ENCODE measurements around the gene SEC16A. TPM values are rescaled to one million over a fixed set of nuclear protein-coding genes. Genes with fewer than 3 reads are reported as not detected.

Gene SEC16A
- total RNA-seq, 1 experiment from 2014 or later = 85.8 TPM

- TF ChIP-seq CTCF (IDR thresholded peaks at IDR 0.05; ENCODE audit: unreplicated experiment) = no peak
- no peak for DNase-seq (ENCODE audit: unreplicated experiment)
- no TSS peak for BruUV-seq (replicated peaks)
- H3K36me3 Mint-ChIP-seq (ENCODE audit: insufficient read depth, unreplicated experiment) = peaks cover 69% of the 10 kb centered on the region
- CTCF ChIA-PET = no interaction called here
- H3K27ac Mint-ChIP-seq (ENCODE audit: low read depth, unreplicated experiment) = no peak overlapping the region
- H3K4me1 Mint-ChIP-seq (ENCODE audit: insufficient read depth, unreplicated experiment) = no peaks in the 10 kb centered on the region
- POLR2A ChIA-PET = no interaction called here
- intact Hi-C loops (cut with micrococcal nuclease) = no loop called here
- H3K9me3 Mint-ChIP-seq (ENCODE audit: unreplicated experiment) = no peaks in the 10 kb centered on the region
- no peaks in the 10 kb centered on the region for H3K27me3 Mint-ChIP-seq (ENCODE audit: insufficient read depth, unreplicated experiment)
- no peak overlapping the region for H3K4me3 Mint-ChIP-seq (ENCODE audit: unreplicated experiment)
Observed at GRCh38 chr9:136510561-136510960, 27.7 kb upstream of the SEC16A start.

GRCh38 chr9:136509549-136509948 is 26.7 kb upstream of the SEC16A start:
- intact Hi-C loops (cut with micrococcal nuclease) = no loop called here
- ChIA-PET POLR2A (interaction anchor here (0.6 kb wide), 2 partner anchors 11 to 200 kb away, joined by 3 to 4 read pairs; no protein-coding TSS in a partner anchor), CTCF (interaction anchor here (0.9 kb wide), 1 partner anchor 135 kb away, joined by 3 read pairs; no protein-coding TSS in a partner anchor)
- no peaks in the 10 kb centered on the region for H3K4me1 Mint-ChIP-seq (ENCODE audit: insufficient read depth, unreplicated experiment)
- H3K36me3 Mint-ChIP-seq (ENCODE audit: insufficient read depth, unreplicated experiment) = peaks cover 73% of the 10 kb centered on the region
- no peaks in the 10 kb centered on the region for H3K9me3 Mint-ChIP-seq (ENCODE audit: unreplicated experiment)
- no peak for DNase-seq (ENCODE audit: unreplicated experiment)
- BruUV-seq (replicated peaks) = no TSS peak
- no peak overlapping the region for H3K27ac Mint-ChIP-seq (ENCODE audit: low read depth, unreplicated experiment)
- H3K4me3 Mint-ChIP-seq (ENCODE audit: unreplicated experiment) = no peak overlapping the region
- TF ChIP-seq CTCF (IDR thresholded peaks at IDR 0.05; ENCODE audit: unreplicated experiment) = no peak
- H3K27me3 Mint-ChIP-seq (ENCODE audit: insufficient read depth, unreplicated experiment) = no peaks in the 10 kb centered on the region

- Mint-ChIP-seq H3K4me3 (ENCODE audit: unreplicated experiment) (no peak overlapping the region), H3K9me3 (ENCODE audit: unreplicated experiment) (no peaks in the 10 kb centered on the region), H3K27ac (ENCODE audit: low read depth, unreplicated experiment) (no peak overlapping the region), H3K4me1 (ENCODE audit: insufficient read depth, unreplicated experiment) (no peaks in the 10 kb centered on the region), H3K36me3 (ENCODE audit: insufficient read depth, unreplicated experiment) (peaks cover 72% of the 10 kb centered on the region), H3K27me3 (ENCODE audit: insufficient read depth, unreplicated experiment) (no peaks in the 10 kb centered on the region)
- no TSS peak for BruUV-seq (replicated peaks)
- no peak for DNase-seq (ENCODE audit: unreplicated experiment)
- POLR2A ChIA-PET = interaction anchor here (0.6 to 1.8 kb wide), 3 partner anchors 12 to 201 kb away, joined by 3 to 5 read pairs (median 4); no protein-coding TSS in a partner anchor
- CTCF ChIA-PET = interaction anchor here (0.9 to 1.2 kb wide), 3 partner anchors 24 to 136 kb away, joined by 3 to 4 read pairs (median 4); no protein-coding TSS in a partner anchor
- no peak for TF ChIP-seq CTCF (IDR thresholded peaks at IDR 0.05; ENCODE audit: unreplicated experiment)
- intact Hi-C loops (cut with micrococcal nuclease) = no loop called here
Observed at GRCh38 chr9:136508729-136509500, 26.1 kb upstream of the SEC16A start.

- H3K27ac Mint-ChIP-seq (ENCODE audit: low read depth, unreplicated experiment) = no peak overlapping the region
- no peak for DNase-seq (ENCODE audit: unreplicated experiment)
- intact Hi-C loops (cut with micrococcal nuclease) = no loop called here
- TF ChIP-seq CTCF (IDR thresholded peaks at IDR 0.05; ENCODE audit: unreplicated experiment) = no peak
- H3K27me3 Mint-ChIP-seq (ENCODE audit: insufficient read depth, unreplicated experiment) = no peaks in the 10 kb centered on the region
- H3K36me3 Mint-ChIP-seq (ENCODE audit: insufficient read depth, unreplicated experiment) = peaks cover 70% of the 10 kb centered on the region
- CTCF ChIA-PET = interaction anchor here (1.1 to 1.2 kb wide), 2 partner anchors 23 to 115 kb away, joined by 4 read pairs; no protein-coding TSS in a partner anchor
- no TSS peak for BruUV-seq (replicated peaks)
- H3K4me1 Mint-ChIP-seq (ENCODE audit: insufficient read depth, unreplicated experiment) = no peaks in the 10 kb centered on the region
- POLR2A ChIA-PET = interaction anchor here (1.8 kb wide), 1 partner anchor 12 kb away, joined by 5 read pairs; no protein-coding TSS in a partner anchor
- no peaks in the 10 kb centered on the region for H3K9me3 Mint-ChIP-seq (ENCODE audit: unreplicated experiment)
- H3K4me3 Mint-ChIP-seq (ENCODE audit: unreplicated experiment) = no peak overlapping the region
Observed at GRCh38 chr9:136507992-136508375, 25.1 kb upstream of the SEC16A start.
